Neural cell (in vitro differentiated cells): ENCODE data around the gene PCBD1.

Source experiments
- CTCF ChIP-seq: fragments of 450-650 bp; IDR thresholded peaks from 2 replicates; pipeline ENCODE4 v1.5.1; 2014; ENCODE audit warnings: antibody characterized with exemption, mild to moderate bottlenecking, moderate library complexity; ENCODE audit not compliant: poor library complexity, severe bottlenecking
- EP300 ChIP-seq: fragments of 450-650 bp; conservative IDR thresholded peaks from 2 replicates; pipeline ENCODE4 v1.6.1; 2014; ENCODE audit warnings: antibody characterized with exemption, mild to moderate bottlenecking, moderate library complexity; ENCODE audit not compliant: poor library complexity, severe bottlenecking
- EZH2 ChIP-seq: fragments of 200-600, 300-800 bp; shearing (Covaris generic), sonication (generic); IDR thresholded peaks from 2 replicates; pipeline ENCODE4 v1.6.1; 2014; ENCODE audit warnings: antibody characterized with exemption, low read length, borderline replicate concordance, mild to moderate bottlenecking; ENCODE audit not compliant: insufficient read depth, poor library complexity, severe bottlenecking
- MXI1 ChIP-seq: fragments of 450-650 bp; conservative IDR thresholded peaks from 2 replicates; pipeline ENCODE4 v1.6.1; 2014; ENCODE audit warnings: antibody characterized with exemption, mild to moderate bottlenecking; ENCODE audit not compliant: poor library complexity, severe bottlenecking
- POLR2AphosphoS5 ChIP-seq: IDR thresholded peaks from 2 replicates; pipeline ENCODE4 v1.6.1; 2012

- TF ChIP-seq CTCF (no peak), EZH2 (no peak), POLR2AphosphoS5 (no peak), EP300 (no peak), MXI1 (no peak)
Observed at GRCh38 chr10:70926226-70927000, 38.0 kb upstream of the PCBD1 start.
